Duodenal mucosa (tissue), 2 donors: Measurements from ENCODE around the gene NR0B2.
"Not testable (repeated sequence)": the region's sequence is repeated elsewhere in the genome, so short reads cannot be mapped to it uniquely, and the experiment has no call there.

ENCODE experiments used
- H3K27ac ChIP-seq: one replicate; pipeline ENCODE4 v1.7.0; 2013; ENCODE audit warnings: low read depth, low read length
- H3K27me3 ChIP-seq, 2 donors: one replicate each; pipeline ENCODE4 v1.7.0; 2013; ENCODE audit warnings: low read length in 2 of 2, control low read depth in 1 of 2; ENCODE audit not compliant: insufficient read depth in 2 of 2, control insufficient read depth in 1 of 2
- H3K36me3 ChIP-seq, 2 donors: one replicate each; pipeline ENCODE4 v1.7.0; 2013; ENCODE audit warnings: low read length in 2 of 2, control low read depth in 1 of 2; ENCODE audit not compliant: insufficient read depth in 2 of 2, control insufficient read depth in 1 of 2
- H3K4me1 ChIP-seq, 2 donors: one replicate each; pipeline ENCODE4 v1.7.0; 2013; ENCODE audit warnings: low read length in 2 of 2, control low read depth in 1 of 2; ENCODE audit not compliant: insufficient read depth in 2 of 2, control insufficient read depth in 1 of 2
- H3K4me3 ChIP-seq, 2 donors: one replicate each; pipeline ENCODE4 v1.7.0; 2013; ENCODE audit warnings: low read length in 2 of 2, low read depth in 1 of 2
- H3K9ac ChIP-seq, 2 donors: one replicate each; pipeline ENCODE4 v1.7.0; 2013; ENCODE audit warnings: low read length in 2 of 2, low read depth in 1 of 2
- H3K9me3 ChIP-seq, 2 donors: one replicate each; pipeline ENCODE4 v1.7.0; 2013; ENCODE audit warnings: low read length in 2 of 2, control low read depth in 1 of 2; ENCODE audit not compliant: control insufficient read depth in 1 of 2

Gene NR0B2

GRCh38 chr1:26879793-26880192 lies 34.0 kb downstream of the NR0B2 start:
- Histone ChIP-seq H3K27ac (no peak overlapping the region), H3K4me3 (no peak overlapping the region), H3K36me3 (peaks cover 41 to 74% of the 10 kb centered on the region in 2 donors), H3K9me3 (no peaks in the 10 kb centered on the region), H3K4me1 (peaks cover 5 to 7% of the 10 kb centered on the region in 2 donors), H3K27me3 (no peaks in the 10 kb centered on the region), H3K9ac (no peak overlapping the region)

- H3K36me3 ChIP-seq = peaks cover 22 to 55% of the 10 kb centered on the region in 2 donors
Observed at GRCh38 chr1:26877326-26877725, 36.4 kb downstream of the NR0B2 start.

GRCh38 chr1:26874896-26875295 lies 38.9 kb downstream of the NR0B2 start:
- no peaks in the 10 kb centered on the region for H3K9me3 ChIP-seq
- H3K4me3 ChIP-seq = no peak overlapping the region
- H3K4me1 ChIP-seq = peaks cover 5 to 7% of the 10 kb centered on the region in 2 donors
- H3K36me3 ChIP-seq = peaks cover 10 to 32% of the 10 kb centered on the region in 2 donors
- no peak overlapping the region for H3K27ac ChIP-seq
- H3K27me3 ChIP-seq = no peaks in the 10 kb centered on the region
- H3K9ac ChIP-seq = no peak overlapping the region

More at GRCh38 chr1:26877326-26877725, 36.4 kb downstream of the NR0B2 start:
- H3K4me3 ChIP-seq = no peak overlapping the region
- no peaks in the 10 kb centered on the region for H3K27me3 ChIP-seq
- no peak overlapping the region for H3K27ac ChIP-seq
- peaks cover 5 to 7% of the 10 kb centered on the region in 2 donors for H3K4me1 ChIP-seq
- H3K9ac ChIP-seq = no peak overlapping the region
- H3K9me3 ChIP-seq = no peaks in the 10 kb centered on the region

GRCh38 chr1:26873097-26873496 lies 40.7 kb downstream of the NR0B2 start:
- not testable (repeated sequence) for H3K4me3 ChIP-seq, H3K27me3 ChIP-seq, H3K4me1 ChIP-seq, H3K9me3 ChIP-seq, H3K9ac ChIP-seq, H3K27ac ChIP-seq
- peaks cover 5 to 21% of the 10 kb centered on the region in 2 donors for H3K36me3 ChIP-seq

GRCh38 chr1:26864610-26865480 lies 48.9 kb downstream of the NR0B2 start:
- Histone ChIP-seq H3K4me3 (peak overlapping the region; percentile 77 to 93), H3K27ac (peak overlapping the region; percentile 97), H3K9ac (peak overlapping the region; percentile 96 to 100), H3K27me3 (no peaks in the 10 kb centered on the region), H3K9me3 (no peaks in the 10 kb centered on the region), H3K36me3 (no peaks in the 10 kb centered on the region), H3K4me1 (peaks cover 16% of the 10 kb centered on the region in 2 donors)

GRCh38 chr1:26863685-26864077 lies 50.1 kb downstream of the NR0B2 start:
- Histone ChIP-seq H3K4me3 (peak overlapping the region; percentile 77 to 93), H3K27ac (peak overlapping the region; percentile 83), H3K9me3 (no peaks in the 10 kb centered on the region), H3K9ac (peak overlapping the region; percentile 96 to 100), H3K27me3 (no peaks in the 10 kb centered on the region), H3K4me1 (peaks cover 16% of the 10 kb centered on the region in 2 donors), H3K36me3 (no peaks in the 10 kb centered on the region)

- H3K9me3 ChIP-seq = no peaks in the 10 kb centered on the region
- no peaks in the 10 kb centered on the region for H3K27me3 ChIP-seq
- peak within 1 kb of the TSS; percentile 83 for H3K27ac ChIP-seq
- peak within 1 kb of the TSS; percentile 96 to 100 for H3K9ac ChIP-seq
- peak within 1 kb of the TSS; percentile 77 to 93 for H3K4me3 ChIP-seq
- H3K4me1 ChIP-seq = peaks cover 16% of the 10 kb centered on the region in 2 donors
- peaks cover 0 to under 1% of the 10 kb centered on the region in 2 donors for H3K36me3 ChIP-seq
Observed at GRCh38 chr1:26862781-26863684, 50.7 kb downstream of the NR0B2 start, which contains the start of gene SFN. TSS of gene SFN (plus strand) at chr1:26863149. CDS start at chr1:26863213, 64 bp downstream.

- H3K4me3 ChIP-seq = no peak overlapping the region
- no peaks in the 10 kb centered on the region for H3K9me3 ChIP-seq
- peak overlapping the region; percentile 26 to 74 for H3K9ac ChIP-seq
- no peak overlapping the region for H3K27ac ChIP-seq
- H3K4me1 ChIP-seq = peaks cover 16% of the 10 kb centered on the region in 2 donors
- H3K36me3 ChIP-seq = peaks cover 0 to 6% of the 10 kb centered on the region in 2 donors
- no peaks in the 10 kb centered on the region for H3K27me3 ChIP-seq
Observed at GRCh38 chr1:26861889-26862378, 51.8 kb downstream of the NR0B2 start.
